COR-L47 (cell line): ENCODE results near the gene C2orf72.

ENCODE experiments used
- DNase-seq: peaks from one replicate; lab custom pipeline; 2025; lab: John Stamatoyannopoulos, UW

Gene C2orf72

DNA sequence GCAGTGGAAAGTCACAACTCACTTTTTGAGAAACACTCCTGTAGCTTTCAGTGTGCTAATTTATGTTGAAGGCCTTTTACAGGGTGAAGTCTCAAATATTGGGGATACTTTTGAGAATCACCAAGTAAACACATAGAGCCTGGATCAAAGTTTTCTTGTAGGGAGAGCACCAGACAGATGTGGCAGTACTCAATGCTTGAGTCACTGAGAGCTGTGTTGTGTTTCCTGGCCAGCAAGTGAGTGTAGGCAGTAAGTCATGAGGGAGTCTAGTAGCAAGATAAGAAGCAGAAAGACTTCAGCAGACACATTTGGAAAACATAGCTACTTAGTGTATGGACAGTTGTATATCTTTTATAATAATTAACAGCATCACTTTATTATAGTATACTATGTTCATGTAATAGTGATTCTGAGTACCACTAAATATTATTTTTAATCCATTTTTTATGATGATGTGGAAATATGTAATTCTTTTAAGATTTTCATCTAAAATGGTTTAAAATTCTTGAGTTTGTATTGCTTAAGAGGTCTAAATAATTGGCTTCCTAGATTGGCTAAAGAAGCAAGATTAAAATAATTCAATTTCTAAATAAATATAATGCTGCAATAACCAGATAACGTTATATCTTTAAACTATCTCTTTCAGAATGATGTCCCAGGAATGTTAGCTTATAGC is 32.2 kb downstream of the C2orf72 start:
- no peak for DNase-seq

DNA sequence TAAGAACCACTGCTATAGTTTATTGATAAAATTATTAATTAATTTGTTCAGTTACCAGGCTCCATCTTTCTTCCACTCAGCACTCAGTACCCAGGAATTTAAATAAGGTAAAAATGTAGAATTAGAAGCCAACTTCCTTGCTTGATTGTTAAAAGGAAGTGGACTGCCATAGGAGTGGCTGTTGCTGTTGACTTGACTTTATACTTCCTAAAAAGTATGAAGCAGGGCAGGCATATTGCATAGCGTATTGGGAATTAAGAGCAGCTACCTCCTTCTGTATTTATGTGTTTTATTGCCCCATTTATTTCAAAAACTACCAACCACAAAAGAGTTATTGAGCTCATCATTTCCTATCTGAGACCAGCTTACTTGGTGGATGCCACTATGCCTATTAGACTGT is 47.2 kb downstream of the C2orf72 start:
- no peak for DNase-seq

DNA sequence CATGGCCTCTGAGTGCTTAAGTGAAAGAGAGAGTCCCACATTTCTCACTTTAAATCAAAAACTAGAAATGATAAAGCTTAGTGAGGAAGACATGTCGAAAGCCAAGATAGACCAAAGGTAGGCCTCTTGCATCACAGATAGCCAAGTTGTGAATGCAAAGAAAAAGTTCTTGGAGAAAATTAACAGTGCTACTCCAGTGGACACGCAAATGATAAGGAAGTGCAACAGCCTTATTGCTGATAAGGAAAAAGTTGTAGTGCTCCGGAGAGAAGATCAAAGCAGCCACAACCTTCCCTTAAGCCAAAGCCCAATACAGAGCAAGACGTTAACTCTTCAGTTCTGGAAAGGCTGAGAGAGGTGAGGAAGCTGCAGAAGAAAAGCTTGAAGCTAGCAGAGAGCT is 51.4 kb downstream of the C2orf72 start:
- no peak for DNase-seq

DNA sequence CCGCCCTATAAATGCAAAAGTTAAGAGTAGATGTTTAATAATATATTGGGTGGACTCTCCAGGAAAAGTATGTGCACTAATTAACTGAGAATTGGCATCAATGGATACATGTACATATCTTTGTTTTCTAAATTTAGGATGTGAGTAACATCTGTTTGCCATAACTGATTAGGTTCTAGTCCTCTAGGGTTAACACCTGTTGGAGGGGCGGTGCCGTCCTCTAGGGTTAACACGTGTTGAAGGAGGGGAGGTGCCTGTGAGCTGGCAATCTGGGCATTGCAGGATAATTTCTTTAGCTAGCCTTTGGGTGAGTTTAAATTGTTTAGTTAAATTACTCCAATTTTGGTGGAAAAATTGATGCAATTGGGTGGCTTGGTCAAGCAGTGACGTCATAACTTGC is 56.6 kb downstream of the C2orf72 start:
- DNase-seq = no peak

DNA sequence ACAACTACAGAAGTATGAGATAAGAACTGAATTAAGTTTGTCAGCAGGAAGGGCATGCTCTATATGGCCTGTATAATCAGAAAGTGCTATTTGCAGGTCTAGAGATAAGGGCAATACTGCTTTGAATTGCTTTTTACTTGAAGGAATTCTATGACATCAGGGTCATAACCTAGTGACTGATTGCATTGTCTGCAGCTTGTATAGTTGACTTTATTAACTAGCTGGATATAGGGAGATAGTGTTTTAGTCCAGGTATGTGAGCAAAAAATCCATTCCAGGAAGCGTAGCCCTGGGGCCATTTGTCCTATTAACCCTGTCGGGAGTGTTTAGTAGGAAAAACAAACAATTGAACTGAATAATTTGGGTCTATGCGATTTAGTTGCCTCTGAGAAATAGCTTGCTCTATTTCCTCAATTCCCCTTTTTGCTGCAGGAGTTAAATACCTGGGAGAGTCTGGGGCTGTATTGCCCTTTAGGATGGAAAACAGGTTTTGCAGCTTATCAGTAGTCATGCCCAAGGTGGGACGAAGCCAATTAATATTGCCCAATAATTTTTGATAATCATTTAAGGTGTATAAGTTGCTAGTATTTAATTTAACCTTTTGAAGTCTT is 57.5 kb downstream of the C2orf72 start:
- no peak for DNase-seq
